SHP77 treated with DMSO at 0.1 percent for 48 hours (cell line): ENCODE results near the gene AFF4.
"Not testable (repeated sequence)": the region's sequence is repeated elsewhere in the genome, so short reads cannot be mapped to it uniquely, and the experiment has no call there.

Experiments
- DNase-seq: peaks from one replicate; lab custom pipeline; 2025; lab: John Stamatoyannopoulos, UW

Gene AFF4

GRCh38 chr5:132952829-132953228, 10.6 kb downstream of the AFF4 start:
- DNase-seq: no peak

GRCh38 chr5:132951897-132952296, 11.5 kb downstream of the AFF4 start:
- DNase-seq: no peak

GRCh38 chr5:132949136-132949535, 14.3 kb downstream of the AFF4 start:
- no peak for DNase-seq

GRCh38 chr5:132947671-132948070, 15.8 kb downstream of the AFF4 start:
- DNase-seq: no peak

- not testable (repeated sequence) for DNase-seq
Observed at GRCh38 chr5:132945315-132945714, 18.1 kb downstream of the AFF4 start.

- no peak for DNase-seq
Observed at GRCh38 chr5:132943362-132944022, 19.9 kb downstream of the AFF4 start.

- no peak for DNase-seq
Observed at GRCh38 chr5:132941331-132941730, 22.1 kb downstream of the AFF4 start.

GRCh38 chr5:132928062-132928407, 35.4 kb downstream of the AFF4 start:
- DNase-seq: no peak

- DNase-seq: no peak
Observed at GRCh38 chr5:132927355-132928061, 35.9 kb downstream of the AFF4 start.

- DNase-seq: no peak
Observed at GRCh38 chr5:132926437-132926836, 37.0 kb downstream of the AFF4 start.

GRCh38 chr5:132916086-132916485, 47.3 kb downstream of the AFF4 start:
- no peak for DNase-seq

- no peak for DNase-seq
Observed at GRCh38 chr5:132915681-132916080, 47.8 kb downstream of the AFF4 start.

- DNase-seq: no peak
Observed at GRCh38 chr5:132909702-132910101, 53.7 kb downstream of the AFF4 start.

- DNase-seq: no peak
Observed at GRCh38 chr5:132907161-132907560, 56.3 kb downstream of the AFF4 start.

GRCh38 chr5:132905938-132906337, 57.5 kb downstream of the AFF4 start:
- peak; percentile 24 for DNase-seq

- DNase-seq: no peak
Observed at GRCh38 chr5:132901730-132902129, 61.7 kb downstream of the AFF4 start.

- no peak for DNase-seq
Observed at GRCh38 chr5:132901036-132901435, 62.4 kb downstream of the AFF4 start.

- DNase-seq: no peak
Observed at GRCh38 chr5:132898094-132898493, 65.3 kb downstream of the AFF4 start.

GRCh38 chr5:132896685-132897084, 66.7 kb downstream of the AFF4 start:
- DNase-seq: no peak

GRCh38 chr5:132895719-132896305, 67.6 kb downstream of the AFF4 start:
- no peak for DNase-seq

GRCh38 chr5:132890817-132891216, 72.6 kb downstream of the AFF4 start:
- DNase-seq: no peak

GRCh38 chr5:132889501-132889900, 73.9 kb downstream of the AFF4 start:
- DNase-seq: no peak

GRCh38 chr5:132887283-132887682, 76.2 kb downstream of the AFF4 start:
- DNase-seq: no peak
